ENCODE measurements around the gene RPS4Y1. TPM values are rescaled to one million over a fixed set of nuclear protein-coding genes. Genes with fewer than 3 reads are reported as not detected.

Gene RPS4Y1
- total and polyA plus RNA-seq, 2 of the 8 experiments (the other 6 are each of a cell fraction or from before 2014, with no cell fraction given): 259 to 790 TPM

DNA sequence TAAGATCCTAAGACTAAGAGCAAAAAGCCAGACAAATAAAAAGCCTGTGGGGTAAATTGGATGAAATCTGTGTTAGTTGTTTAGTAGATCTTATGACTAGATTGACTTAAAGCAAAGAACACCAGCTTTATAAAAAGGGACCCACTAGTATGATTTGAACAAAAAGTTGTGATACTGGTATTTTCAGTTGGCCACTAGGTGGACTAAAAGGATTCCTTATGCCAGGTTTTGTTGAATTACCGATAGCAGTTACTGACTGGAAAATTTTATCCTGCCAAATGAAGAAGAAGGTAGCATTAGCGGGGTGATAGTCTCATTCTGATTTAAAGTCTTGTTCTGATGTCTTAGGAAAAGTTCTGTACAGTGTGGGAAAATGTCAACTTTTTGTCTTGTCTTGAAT, 41.2 kb upstream of the RPS4Y1 start:
- H3K23me2 ChIP-seq (ENCODE audit: low read depth, low read length): no peaks in the 10 kb centered on the region
- no peaks in the 10 kb centered on the region for H4K20me1 ChIP-seq (replicated peaks in 1 of 2; ENCODE audit: control insufficient read depth in 1 of 2, insufficient read depth in 2 of 2, low read length in 2 of 2)
- H2BK120ac ChIP-seq (replicated peaks; ENCODE audit: low read depth, low read length): no peak overlapping the region
- H3K23ac ChIP-seq (ENCODE audit: insufficient read length): no peak overlapping the region
- no peak overlapping the region for H2AK5ac ChIP-seq (ENCODE audit: low read depth, low read length)
- no peak overlapping the region for H3K56ac ChIP-seq (replicated peaks; ENCODE audit: insufficient read length, low read depth, low read length)
- H3K4me3 ChIP-seq (ENCODE audit: extremely low read depth in 1 of 4, insufficient read depth in 2 of 4, low read depth in 3 of 4, low read length in 4 of 4): no peak overlapping the region
- WGBS, 2 experiments (ENCODE audit: extremely low coverage in 1 of 2, insufficient coverage in 1 of 2, insufficient read length in 1 of 2, insufficient replicate concordance in 2 of 2, low coverage in 1 of 2, low lambda C conversion rate in 2 of 2, missing lambda C conversion rate in 1 of 2): 57% methylated on average over 2 of the region's 2 CpGs; no CpG with 5 or more reads in 1 of the 2 experiments
- H3K36me3 ChIP-seq (ENCODE audit: control insufficient read depth in 2 of 4, insufficient read depth in 4 of 4, low read length in 3 of 4): no peaks in the 10 kb centered on the region
- FAIRE-seq (no peak), DNase-seq (ENCODE audit: low read depth in 1 of 2, low spot score in 2 of 2) (no peak)
- no peak overlapping the region for H4K5ac ChIP-seq (ENCODE audit: insufficient read length, low read depth, low read length)
- no peaks in the 10 kb centered on the region for H3K79me1 ChIP-seq (ENCODE audit: low read depth, low read length)
- TF ChIP-seq CTCF (IDR thresholded peaks at IDR 0.05; ENCODE audit: control extremely low read depth in 1 of 3, insufficient read depth in 1 of 3, low read depth in 1 of 3, low read length in 3 of 3) (peak in 2 of 3 experiments; percentile 2 to 38; a peak in 2 of 4 replicates), RNF2 (IDR thresholded peaks at IDR 0.05; ENCODE audit: borderline replicate concordance, low read depth, low read length, missing control alignments, poor library complexity, severe bottlenecking) (no peak), SAP30 (IDR thresholded peaks at IDR 0.05; ENCODE audit: insufficient read depth, insufficient replicate concordance, low read length) (no peak), RAD21 (IDR thresholded peaks at IDR 0.05 in 1 of 2, conservative IDR thresholded peaks at IDR 0.05 in 1 of 2; ENCODE audit: low read depth in 2 of 2, low read length in 2 of 2) (peak; percentile 45 to 51), SIX5 (IDR thresholded peaks at IDR 0.05; ENCODE audit: low read depth, low read length) (no peak), CEBPB (IDR thresholded peaks at IDR 0.05; ENCODE audit: low read depth, low read length) (no peak), TAF7 (optimal IDR thresholded peaks at IDR 0.05; ENCODE audit: borderline replicate concordance, low read depth, low read length) (no peak), HDAC2 (IDR thresholded peaks at IDR 0.05; ENCODE audit: borderline replicate concordance in 1 of 2, low read depth in 2 of 2, low read length in 2 of 2) (no peak)
- POLR2A ChIA-PET (ENCODE audit: partially characterized antibody): no interaction called here
- no peak overlapping the region for H2AFZ ChIP-seq (ENCODE audit: low read length)
- no peak overlapping the region for H4K8ac ChIP-seq (ENCODE audit: extremely low read depth, insufficient read depth, low read length)
- no peaks in the 10 kb centered on the region for H3K79me2 ChIP-seq (ENCODE audit: control insufficient read depth in 1 of 2, insufficient read depth in 2 of 2, low read length in 2 of 2)
- no peak overlapping the region for H3K14ac ChIP-seq (ENCODE audit: insufficient read length)
- no peak overlapping the region for H2BK12ac ChIP-seq (ENCODE audit: low read depth, low read length)
- H3K9me3 ChIP-seq (ENCODE audit: insufficient read depth in 2 of 2, low read depth in 1 of 2, low read length in 1 of 2): no peaks in the 10 kb centered on the region
- CTCF ChIA-PET (ENCODE audit: partially characterized antibody): interaction anchor here (0.5 to 2.0 kb wide), 6 partner anchors 10 to 155 kb away, joined by 3 to 4 read pairs (median 3); no protein-coding TSS in a partner anchor
- no peak overlapping the region for H4K91ac ChIP-seq (replicated peaks; ENCODE audit: insufficient read length, low read length)
- no peak overlapping the region for H3K4me2 ChIP-seq (ENCODE audit: insufficient read depth in 1 of 2, low read depth in 2 of 2, low read length in 2 of 2)
- no peaks in the 10 kb centered on the region for H3K4me1 ChIP-seq (replicated peaks in 1 of 4; ENCODE audit: control insufficient read depth in 3 of 4, insufficient read depth in 4 of 4, low read length in 3 of 4)
- no peak overlapping the region for H3K9ac ChIP-seq (replicated peaks in 1 of 4; ENCODE audit: extremely low read depth in 1 of 4, low read depth in 3 of 4, low read length in 3 of 4)
- no peak overlapping the region for H3K27ac ChIP-seq (ENCODE audit: low read depth, low read length)
- H2BK5ac ChIP-seq (ENCODE audit: low read depth, low read length): no peak overlapping the region
- no peak overlapping the region for H3K18ac ChIP-seq (ENCODE audit: extremely low read depth, low read length)
- H3K4ac ChIP-seq (replicated peaks; ENCODE audit: insufficient read length, low read depth, low read length): no peak overlapping the region
- H2BK15ac ChIP-seq (ENCODE audit: low read length): no peak overlapping the region
- H2BK20ac ChIP-seq (ENCODE audit: low read length): no peak overlapping the region
- H3K27me3 ChIP-seq (replicated peaks in 1 of 4; ENCODE audit: control insufficient read depth in 3 of 4, extremely low read depth in 1 of 4, insufficient read depth in 3 of 4, low read length in 3 of 4): no peaks in the 10 kb centered on the region

Measured in H1 (cell line).